A673 (cell line): ENCODE data around the gene SOCS3. TPM values are rescaled to one million over a fixed set of nuclear protein-coding genes. Genes with fewer than 3 reads are reported as not detected.

ENCODE experiments used
- BruUV-seq: library from RNA; stranded (reverse); fragments of 400-500 nt; replicated peaks from 2 replicates; lab custom pipeline; 2021; lab: Mats Ljungman, UMichigan
- CTCF ChIA-PET: fragments of 300-600 bp; sonication (Branson Sonifier 250); formaldehyde crosslinking; loops from one replicate; lab custom pipeline; 2022; ENCODE audit warnings: antibody characterized with exemption; lab: Charles Lee
- POLR2A ChIA-PET: fragments of 300-600 bp; sonication (Branson Sonifier 250); formaldehyde crosslinking; loops from one replicate; lab custom pipeline; 2022; ENCODE audit warnings: antibody characterized with exemption; ENCODE audit not compliant: low non-redundant PET; lab: Charles Lee
- DNase-seq: peaks from one replicate; pipeline ENCODE4 v3.0.0-alpha.2; 2015; ENCODE audit warnings: low spot score
- H3K27ac ChIP-seq: fragments of 200-600 bp; sonication (generic); 2 replicates; pipeline ENCODE4 v1.5.1; 2016; ENCODE audit warnings: mixed run types, low read depth, mild to moderate bottlenecking, mixed read lengths, antibody characterized with exemption, low read length; ENCODE audit not compliant: poor library complexity, severe bottlenecking
- H3K27me3 ChIP-seq: fragments of 200-600 bp; sonication (generic); replicated peaks from 2 replicates; pipeline ENCODE4 v1.6.1; 2017; ENCODE audit warnings: mixed run types, low read depth, mild to moderate bottlenecking, mixed read lengths, antibody characterized with exemption, low read length; ENCODE audit not compliant: insufficient read depth, poor library complexity
- H3K36me3 ChIP-seq: fragments of 200-600 bp; sonication (generic); 2 replicates; pipeline ENCODE4 v1.6.1; 2016; ENCODE audit warnings: mixed run types, mild to moderate bottlenecking, mixed read lengths, antibody characterized with exemption, low read length; ENCODE audit not compliant: insufficient read depth, poor library complexity, severe bottlenecking
- H3K4me1 ChIP-seq: fragments of 200-600 bp; sonication (generic); 2 replicates; pipeline ENCODE4 v1.6.1; 2017; ENCODE audit warnings: mixed run types, mild to moderate bottlenecking, mixed read lengths, antibody characterized with exemption, low read length; ENCODE audit not compliant: insufficient read depth, poor library complexity, severe bottlenecking
- H3K4me3 ChIP-seq: fragments of 200-600 bp; sonication (generic); 2 replicates; pipeline ENCODE4 v1.5.1; 2016; ENCODE audit warnings: low read depth, mixed run types, mild to moderate bottlenecking, mixed read lengths, low read length; ENCODE audit not compliant: poor library complexity, severe bottlenecking
- H3K9me3 ChIP-seq: fragments of 200-600 bp; sonication (generic); 2 replicates; pipeline ENCODE4 v1.6.1; 2016; ENCODE audit warnings: mixed run types, low read depth, mild to moderate bottlenecking, mixed read lengths, antibody characterized with exemption, low read length; ENCODE audit not compliant: poor library complexity, severe bottlenecking
- EZH2 ChIP-seq: fragments of 200-600 bp; sonication (generic); IDR thresholded peaks from 2 replicates; pipeline ENCODE4 v1.6.1; 2017; ENCODE audit warnings: borderline replicate concordance, low read depth, mild to moderate bottlenecking, mixed read lengths, antibody characterized with exemption, low read length; ENCODE audit not compliant: poor library complexity, severe bottlenecking
- intact Hi-C: fragments of 100-400 bp; cut with micrococcal nuclease; formaldehyde crosslinking; loops from one replicate; pipeline ENCODE4 v1.10.0; 2022; ENCODE audit not compliant: unreplicated experiment
- total RNA-seq: library from RNA; stranded (reverse); gene quantifications from 2 replicates; pipeline ENCODE4 v1.2.3, GENCODE V29; 2021
- TF ChIP-seq, protein P1 (sequence below): fragments of 300-800, 200-600 bp; sonication (generic); conservative IDR thresholded peaks from 2 replicates; pipeline ENCODE4 v1.5.1; 2017; ENCODE audit warnings: low read depth, mild to moderate bottlenecking, antibody characterized with exemption, low read length, moderate library complexity, mixed read lengths

Gene SOCS3
- total RNA-seq, 1 experiment from 2014 or later = 9.5 TPM

DNA sequence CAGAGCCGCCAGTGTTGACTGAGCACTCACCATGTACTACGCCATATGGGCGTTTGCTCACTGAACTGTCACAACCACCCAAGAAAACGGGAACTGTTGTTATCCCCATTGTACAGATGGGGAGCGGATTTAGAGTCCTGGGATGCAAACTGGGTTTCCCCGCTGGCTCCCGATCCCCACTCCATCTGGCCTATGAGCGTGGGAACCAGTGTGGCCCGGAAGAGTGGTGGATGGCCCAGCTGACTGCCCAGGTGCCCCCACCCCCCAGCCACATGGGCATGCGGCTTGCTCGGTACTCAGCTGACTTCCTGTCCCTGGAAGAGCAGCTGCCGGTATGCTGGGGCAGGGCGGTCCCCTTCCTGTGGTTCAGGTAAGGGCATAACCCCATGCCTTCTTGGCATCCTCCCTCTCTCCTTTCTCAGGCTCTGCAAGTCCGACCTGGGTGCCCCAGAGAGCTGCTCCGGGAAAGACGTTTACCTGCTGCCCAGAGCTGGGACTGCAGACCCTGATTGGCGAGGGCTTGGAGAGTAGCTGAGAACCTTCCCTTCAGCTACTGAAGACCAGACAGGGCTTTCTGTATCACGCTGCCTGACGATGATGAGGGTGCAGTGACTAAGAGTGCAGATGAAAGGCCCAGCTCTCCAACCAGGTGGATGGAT, 16.2 kb downstream of the SOCS3 start:
- no TSS peak for BruUV-seq
- Histone ChIP-seq H3K27me3 (no peaks in the 10 kb centered on the region), H3K9me3 (no peaks in the 10 kb centered on the region), H3K27ac (no peak overlapping the region), H3K4me1 (peaks cover 12% of the 10 kb centered on the region), H3K4me3 (no peak overlapping the region), H3K36me3 (no peaks in the 10 kb centered on the region)
- ChIA-PET POLR2A (no interaction called here), CTCF (interaction anchor here (0.5 kb wide), 1 partner anchor 17 kb away, joined by 3 read pairs; no protein-coding TSS in a partner anchor)
- TF ChIP-seq, protein P1, sequence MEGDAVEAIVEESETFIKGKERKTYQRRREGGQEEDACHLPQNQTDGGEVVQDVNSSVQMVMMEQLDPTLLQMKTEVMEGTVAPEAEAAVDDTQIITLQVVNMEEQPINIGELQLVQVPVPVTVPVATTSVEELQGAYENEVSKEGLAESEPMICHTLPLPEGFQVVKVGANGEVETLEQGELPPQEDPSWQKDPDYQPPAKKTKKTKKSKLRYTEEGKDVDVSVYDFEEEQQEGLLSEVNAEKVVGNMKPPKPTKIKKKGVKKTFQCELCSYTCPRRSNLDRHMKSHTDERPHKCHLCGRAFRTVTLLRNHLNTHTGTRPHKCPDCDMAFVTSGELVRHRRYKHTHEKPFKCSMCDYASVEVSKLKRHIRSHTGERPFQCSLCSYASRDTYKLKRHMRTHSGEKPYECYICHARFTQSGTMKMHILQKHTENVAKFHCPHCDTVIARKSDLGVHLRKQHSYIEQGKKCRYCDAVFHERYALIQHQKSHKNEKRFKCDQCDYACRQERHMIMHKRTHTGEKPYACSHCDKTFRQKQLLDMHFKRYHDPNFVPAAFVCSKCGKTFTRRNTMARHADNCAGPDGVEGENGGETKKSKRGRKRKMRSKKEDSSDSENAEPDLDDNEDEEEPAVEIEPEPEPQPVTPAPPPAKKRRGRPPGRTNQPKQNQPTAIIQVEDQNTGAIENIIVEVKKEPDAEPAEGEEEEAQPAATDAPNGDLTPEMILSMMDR = no peak
- TF ChIP-seq EZH2 = no peak
- no peak for DNase-seq
- intact Hi-C loops = no loop called here

DNA sequence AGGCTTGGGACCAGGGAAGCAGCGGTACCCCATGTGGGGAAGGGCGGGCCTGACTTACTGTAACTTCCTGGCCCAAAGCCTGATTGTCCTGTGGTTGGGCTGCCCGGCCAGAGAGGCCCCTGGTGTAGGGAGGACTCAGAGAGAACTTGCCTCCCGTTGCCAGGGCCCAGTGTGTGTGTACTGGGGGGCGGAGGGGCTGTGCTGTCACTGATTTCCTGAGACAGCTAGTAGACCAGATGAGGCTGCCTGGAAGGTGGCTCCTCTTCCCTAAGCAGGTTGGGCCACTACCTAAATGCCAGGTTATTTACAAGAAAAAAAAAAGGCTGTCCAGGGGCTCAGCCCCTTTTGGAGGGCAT, 16.7 kb downstream of the SOCS3 start:
- H3K27me3 ChIP-seq = no peaks in the 10 kb centered on the region
- H3K27ac ChIP-seq = no peak overlapping the region
- TF ChIP-seq, protein P1 = no peak
- no peak for TF ChIP-seq EZH2
- DNase-seq = no peak
- BruUV-seq = no TSS peak
- peaks cover 12% of the 10 kb centered on the region for H3K4me1 ChIP-seq
- intact Hi-C loops = no loop called here
- H3K4me3 ChIP-seq = no peak overlapping the region
- POLR2A ChIA-PET = no interaction called here
- H3K9me3 ChIP-seq = no peaks in the 10 kb centered on the region
- CTCF ChIA-PET = no interaction called here
- H3K36me3 ChIP-seq = no peaks in the 10 kb centered on the region

DNA sequence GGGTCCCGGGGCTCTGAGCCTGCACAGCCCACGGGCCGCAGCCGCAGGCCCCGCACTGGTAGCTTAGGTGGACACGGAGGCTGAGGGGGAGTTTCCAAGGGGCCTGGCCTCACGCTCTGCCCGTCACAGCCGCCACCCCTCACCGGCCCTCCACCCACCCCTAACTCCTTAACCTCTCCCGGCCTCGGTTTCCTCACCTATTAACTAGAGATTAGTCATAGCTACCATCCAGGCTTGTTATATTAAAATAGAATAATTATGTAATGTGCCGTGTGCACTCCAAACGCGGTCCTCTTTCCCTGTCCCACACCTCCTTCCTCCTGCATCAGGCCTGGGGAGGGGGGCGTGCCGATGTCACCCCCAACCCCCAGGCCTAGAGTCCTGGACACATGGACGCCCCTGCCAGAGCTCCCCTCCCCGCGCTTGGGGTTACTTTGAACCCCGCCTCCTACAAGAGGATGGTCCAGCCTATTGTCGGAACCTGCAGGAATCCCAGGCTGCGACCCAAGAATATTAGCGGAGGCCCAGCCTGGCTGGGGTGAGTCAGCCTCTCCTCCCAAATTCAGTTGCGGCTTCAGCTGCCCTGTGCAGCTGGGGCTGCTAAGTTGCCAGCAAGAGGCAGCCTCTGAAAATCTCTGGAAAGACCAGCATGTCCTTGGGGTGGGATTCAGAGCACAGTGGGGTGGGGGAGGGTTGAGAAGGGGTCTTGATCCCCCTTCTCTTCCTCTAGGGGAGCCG, 17.3 kb downstream of the SOCS3 start:
- H3K27ac ChIP-seq = no peak overlapping the region
- no peaks in the 10 kb centered on the region for H3K36me3 ChIP-seq
- no peaks in the 10 kb centered on the region for H3K9me3 ChIP-seq
- intact Hi-C loops = no loop called here
- TF ChIP-seq, protein P1 = no peak
- TF ChIP-seq EZH2 = no peak
- POLR2A ChIA-PET = no interaction called here
- no peak for DNase-seq
- H3K4me1 ChIP-seq = peaks cover 12% of the 10 kb centered on the region
- CTCF ChIA-PET = no interaction called here
- no peaks in the 10 kb centered on the region for H3K27me3 ChIP-seq
- H3K4me3 ChIP-seq = peak overlapping the region; percentile 38
- BruUV-seq = no TSS peak
